Metanephros (tissue), 2 donors: ENCODE data around the gene SIRT6. TPM values are rescaled to one million over a fixed set of nuclear protein-coding genes. Genes with fewer than 3 reads are reported as not detected.

Experiments used
- small RNA-seq: library from RNA; depleted of rRNA; stranded (forward); fragments of <200 nt; gene quantifications from one replicate; pipeline ENCODE3, GENCODE V24; 2014; ENCODE audit warnings: low replicate concordance
- total RNA-seq: library from RNA; depleted of rRNA; stranded (reverse); fragments of >200 nt; gene quantifications from one replicate; pipeline ENCODE4 v1.2.3, GENCODE V29; 2014

SIRT6 gene
- total RNA-seq: 14.0 TPM

DNA sequence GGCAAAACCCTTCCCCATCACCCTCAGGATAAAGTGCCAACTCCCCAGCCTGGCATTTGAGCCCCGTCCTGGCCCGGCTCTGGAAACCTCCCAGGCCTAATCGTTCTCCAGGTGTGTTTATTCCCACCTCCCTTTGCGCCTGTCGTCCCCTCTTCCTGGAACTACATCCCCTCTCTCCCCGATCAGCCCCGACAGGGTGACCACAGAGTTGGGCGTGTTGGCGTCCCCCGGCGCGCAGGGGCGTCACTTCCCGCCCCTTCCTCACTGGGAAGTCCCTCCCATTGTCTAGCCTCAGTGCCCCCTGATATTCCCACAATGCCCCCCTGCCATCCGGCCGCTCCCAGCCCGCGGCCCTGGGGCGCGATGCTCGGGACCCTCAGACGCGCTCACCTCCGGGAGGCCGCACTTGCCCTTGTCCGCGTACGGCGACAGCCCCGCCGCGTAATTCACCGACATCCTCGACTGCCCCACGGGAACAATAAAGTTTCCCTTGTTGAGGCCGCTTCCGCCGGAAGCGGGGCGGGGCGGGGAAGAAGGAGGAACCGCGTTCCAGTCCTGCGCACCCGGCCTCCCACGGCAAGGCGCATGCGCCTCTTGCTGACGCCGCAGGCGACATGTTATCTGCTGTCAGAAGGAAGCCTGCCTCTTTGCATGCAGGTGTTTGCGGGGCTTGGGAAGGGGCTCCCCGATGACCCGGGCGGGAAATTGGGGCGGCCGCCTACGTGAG, at the start of gene SIRT6, which contains the start of gene ANKRD24:
Gene SIRT6 (minus strand): TSS at position 480 of the 727 bp plus-strand sequence. CDS start 24 bp downstream, at position 456.
Gene ANKRD24 (plus strand): TSS at position 606 of the 727 bp plus-strand sequence. CDS start 3,737 bp downstream, outside the sequence.

DNA sequence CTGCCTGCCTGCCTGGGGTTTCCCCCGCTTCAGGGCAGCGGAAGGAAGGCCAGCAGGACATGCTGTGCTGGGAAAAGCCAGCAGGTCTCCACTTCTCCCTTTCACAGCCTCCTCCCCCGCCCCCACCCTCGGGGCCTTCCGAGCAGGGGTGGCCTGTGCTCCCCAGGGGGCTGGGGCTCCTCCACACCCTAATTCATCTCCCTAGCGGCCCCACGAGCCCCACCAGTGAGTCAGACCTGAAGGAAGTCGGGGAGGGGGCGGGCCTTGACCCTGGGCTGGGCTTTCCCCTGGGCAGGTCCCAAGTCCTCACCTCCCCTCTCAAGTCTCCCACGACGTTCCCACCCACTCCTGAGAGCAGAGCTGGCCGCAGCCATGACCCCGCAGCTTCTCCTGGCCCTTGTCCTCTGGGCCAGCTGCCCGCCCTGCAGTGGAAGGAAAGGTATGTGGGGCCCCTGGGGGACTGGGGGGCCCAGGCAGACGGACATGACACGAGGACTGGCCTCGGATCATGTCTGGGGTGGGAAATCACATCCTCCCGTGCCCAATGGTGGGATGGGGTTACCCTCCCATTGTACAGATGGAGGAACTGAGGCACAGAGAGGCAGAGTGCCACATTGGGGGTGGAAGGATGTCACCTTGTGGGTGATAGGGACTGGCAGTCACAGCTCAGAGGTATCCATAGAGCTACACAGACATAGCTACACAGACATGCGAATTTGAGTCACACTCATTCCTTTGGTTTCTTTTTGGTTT, 47.0 kb upstream of the SIRT6 start, which contains the start of gene EBI3:
Gene EBI3 (plus strand): TSS at position 345 of the 753 bp plus-strand sequence. CDS start 28 bp downstream, at position 373.

Small RNA genes within 50 kb of the gene (small RNA-seq; reads per million reads assigned to genes)
- not detected for gene RF00017

Other genes starting within 250 kb of the SIRT6 start
- 4.7 TPM for gene NMRK2, start 249.5 kb downstream of the SIRT6 start, total RNA-seq
- gene DAPK3, start 211.5 kb downstream of the SIRT6 start, total RNA-seq: 71.5 TPM
- gene EEF2, start 197.1 kb downstream of the SIRT6 start, total RNA-seq: 2,441 TPM
- 34.2 TPM for gene PIAS4, start 174.8 kb downstream of the SIRT6 start, total RNA-seq
- gene ZBTB7A, start 115.7 kb downstream of the SIRT6 start, total RNA-seq: 23.2 TPM
- gene MAP2K2, start 58.4 kb downstream of the SIRT6 start, total RNA-seq: 99.1 TPM
- 0.18 TPM for gene CREB3L3, start 28.9 kb downstream of the SIRT6 start, total RNA-seq
- gene ANKRD24, start 126 bp upstream of the SIRT6 start, total RNA-seq: 1.9 TPM
- gene EBI3, start 47.0 kb upstream of the SIRT6 start, total RNA-seq: 0.82 TPM
- gene YJU2, start 64.5 kb upstream of the SIRT6 start, total RNA-seq: 24.1 TPM
- gene SHD, start 96.7 kb upstream of the SIRT6 start, total RNA-seq: 5.6 TPM
- 0.70 TPM for gene TMIGD2, start 119.8 kb upstream of the SIRT6 start, total RNA-seq
- 2.9 TPM for gene FSD1, start 122.0 kb upstream of the SIRT6 start, total RNA-seq
- 22.6 TPM for gene STAP2, start 156.3 kb upstream of the SIRT6 start, total RNA-seq
- gene MPND, start 161.0 kb upstream of the SIRT6 start, total RNA-seq: 14.0 TPM
- gene SH3GL1, start 218.0 kb upstream of the SIRT6 start, total RNA-seq: 34.4 TPM
- 15.5 TPM for gene CHAF1A, start 220.1 kb upstream of the SIRT6 start, total RNA-seq